ENCODE data around the gene NIPSNAP3A. TPM values are rescaled to one million over a fixed set of nuclear protein-coding genes. Genes with fewer than 3 reads are reported as not detected.

Gene NIPSNAP3A
- 22.9 and 34.0 TPM in 2 replicates for total RNA-seq

GRCh38 chr9:104747565-104748358, at the start of gene NIPSNAP3A:
TSS of gene NIPSNAP3A (plus strand) at chr9:104747683. CDS start at chr9:104747793, 110 bp downstream.

Other genes starting within 250 kb of the NIPSNAP3A start
- not detected in 2 replicates for gene OR13F1, start 243.4 kb upstream of the NIPSNAP3A start, total RNA-seq
- not detected in 2 replicates for gene OR13C4, start 220.5 kb upstream of the NIPSNAP3A start, total RNA-seq
- gene OR13C3, start 210.8 kb upstream of the NIPSNAP3A start, total RNA-seq: not detected in 2 replicates
- not detected in 2 replicates for gene OR13C8, start 178.5 kb upstream of the NIPSNAP3A start, total RNA-seq
- gene OR13C5, start 148.3 kb upstream of the NIPSNAP3A start, total RNA-seq: not detected in 2 replicates
- not detected in 2 replicates for gene OR13C2, start 142.1 kb upstream of the NIPSNAP3A start, total RNA-seq
- gene OR13C9, start 129.5 kb upstream of the NIPSNAP3A start, total RNA-seq: not detected in 2 replicates
- gene OR13D1, start 53.2 kb upstream of the NIPSNAP3A start, total RNA-seq: not detected in 2 replicates
- 0.09 and 2.1 TPM in 2 replicates for gene NIPSNAP3B, start 16.4 kb downstream of the NIPSNAP3A start, total RNA-seq
- 44.3 TPM in 2 replicates for gene ABCA1, start 180.5 kb downstream of the NIPSNAP3A start, total RNA-seq